Stimulated activated naive CD8-positive, alpha-beta T cell treated with anti-CD3 and anti-CD28 coated beads, Interleukin-15, Interleukin-2, amounts not matched to agents 100 ng/mL and 50 ng/mL, for 24 hours (primary cell): ENCODE results near the gene ZBTB24.

ENCODE experiments used
- H3K27ac Mint-ChIP-seq: one replicate; pipeline ENCODE4 v1.8.0; 2021; ENCODE audit warnings: mild to moderate bottlenecking, mixed read lengths
- H3K27me3 Mint-ChIP-seq: one replicate; pipeline ENCODE4 v1.8.0; 2021; ENCODE audit warnings: mixed read lengths
- H3K36me3 Mint-ChIP-seq: one replicate; pipeline ENCODE4 v1.8.0; 2021; ENCODE audit warnings: low read depth, mixed read lengths
- H3K4me1 Mint-ChIP-seq: one replicate; pipeline ENCODE4 v1.8.0; 2021; ENCODE audit warnings: low read depth, mixed read lengths
- H3K4me3 Mint-ChIP-seq: one replicate; pipeline ENCODE4 v1.8.0; 2021; ENCODE audit warnings: mild to moderate bottlenecking, mixed read lengths
- H3K9me3 Mint-ChIP-seq: one replicate; pipeline ENCODE4 v1.8.0; 2021; ENCODE audit warnings: mixed read lengths

The ZBTB24 gene

GRCh38 chr6:109484122-109484521 lies 1.1 kb upstream of the ZBTB24 start:
- Mint-ChIP-seq H3K4me1 (peaks cover 42% of the 10 kb centered on the region), H3K27me3 (no peaks in the 10 kb centered on the region), H3K27ac (no peak overlapping the region), H3K36me3 (peaks cover 27% of the 10 kb centered on the region), H3K4me3 (peak overlapping the region; percentile 76), H3K9me3 (no peaks in the 10 kb centered on the region)

GRCh38 chr6:109483735-109484057 lies 677 bp upstream of the ZBTB24 start:
- peak overlapping the region; percentile 76 for H3K4me3 Mint-ChIP-seq
- no peaks in the 10 kb centered on the region for H3K9me3 Mint-ChIP-seq
- H3K36me3 Mint-ChIP-seq = peaks cover 31% of the 10 kb centered on the region
- H3K4me1 Mint-ChIP-seq = peaks cover 46% of the 10 kb centered on the region
- H3K27me3 Mint-ChIP-seq = no peaks in the 10 kb centered on the region
- peak overlapping the region; percentile 9 for H3K27ac Mint-ChIP-seq

GRCh38 chr6:109480993-109481480 lies 2.0 kb downstream of the ZBTB24 start:
- no peaks in the 10 kb centered on the region for H3K27me3 Mint-ChIP-seq

DNA sequence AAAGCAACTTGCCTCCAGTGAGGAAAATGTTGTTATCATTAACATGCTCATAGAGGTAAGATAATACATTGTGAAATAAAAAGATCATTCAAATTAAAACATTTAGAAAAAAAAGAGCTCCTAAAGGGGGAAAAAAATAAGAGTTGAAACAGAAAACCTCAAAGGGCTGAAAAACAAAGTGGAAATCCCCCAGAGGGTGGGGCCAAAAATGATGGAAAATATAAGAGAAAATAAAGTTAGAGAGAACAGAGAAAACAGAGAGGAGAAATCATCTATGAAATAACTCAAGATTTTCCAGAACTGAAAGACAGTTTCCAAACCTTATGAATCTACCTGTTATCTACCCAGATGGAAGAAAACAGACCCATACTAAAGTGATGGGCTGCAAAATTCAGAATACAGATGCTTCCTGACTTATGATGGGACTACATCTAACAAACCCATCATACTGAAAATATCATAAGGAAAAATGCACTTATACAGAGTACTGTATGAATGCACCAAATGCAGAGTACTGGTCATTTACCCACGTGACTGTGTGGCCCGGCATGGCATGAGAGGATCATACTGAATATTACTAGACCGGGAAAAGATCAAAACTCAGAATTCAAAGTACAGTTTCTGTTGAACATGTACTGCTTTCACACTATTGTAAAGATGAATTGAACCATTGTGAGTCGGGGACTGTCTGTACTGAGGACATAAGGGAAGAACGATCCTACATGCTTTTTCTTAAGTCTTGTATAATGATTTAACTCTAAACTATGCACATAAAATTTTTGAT lies 4.0 kb downstream of the ZBTB24 start:
- no peaks in the 10 kb centered on the region for H3K9me3 Mint-ChIP-seq
- no peaks in the 10 kb centered on the region for H3K27me3 Mint-ChIP-seq
- H3K27ac Mint-ChIP-seq = peak overlapping the region; percentile 85
- H3K36me3 Mint-ChIP-seq = peaks cover 71% of the 10 kb centered on the region
- peak overlapping the region; percentile 99 for H3K4me3 Mint-ChIP-seq
- H3K4me1 Mint-ChIP-seq = peaks cover 78% of the 10 kb centered on the region

More at GRCh38 chr6:109480993-109481480, 2.0 kb downstream of the ZBTB24 start:
- peak overlapping the region; percentile 16 for H3K27ac Mint-ChIP-seq
- peaks cover 54% of the 10 kb centered on the region for H3K36me3 Mint-ChIP-seq
- H3K4me1 Mint-ChIP-seq = peaks cover 71% of the 10 kb centered on the region
- no peaks in the 10 kb centered on the region for H3K9me3 Mint-ChIP-seq
- peak overlapping the region; percentile 99 for H3K4me3 Mint-ChIP-seq

DNA sequence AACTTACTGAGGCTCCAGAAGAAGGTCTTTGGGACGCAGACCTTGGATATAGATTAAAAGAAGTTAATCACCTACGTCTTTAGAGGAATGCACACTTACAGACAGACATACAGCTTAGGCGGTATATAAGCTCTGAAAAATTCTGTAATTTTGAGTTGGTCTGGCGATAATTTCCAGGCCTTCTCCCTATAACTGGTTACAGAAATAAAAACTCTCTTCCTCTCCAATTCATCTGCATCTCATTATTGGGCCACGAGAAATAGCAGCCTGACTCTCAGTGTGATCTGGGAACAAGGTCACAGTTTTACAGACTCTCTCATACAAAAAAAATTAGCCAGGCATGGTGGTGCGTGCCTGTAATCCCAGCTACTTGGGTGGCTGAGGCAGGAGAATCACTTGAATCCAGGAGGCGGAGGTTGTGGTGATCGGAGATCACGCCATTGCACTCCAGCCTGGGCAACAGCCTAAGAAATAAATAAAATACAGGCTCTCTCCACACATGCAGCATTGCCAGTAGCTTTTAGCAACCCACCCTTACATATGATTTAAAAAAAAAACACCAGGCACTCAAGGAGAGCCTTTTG lies 4.7 kb downstream of the ZBTB24 start:
- H3K27me3 Mint-ChIP-seq = no peaks in the 10 kb centered on the region
- no peaks in the 10 kb centered on the region for H3K9me3 Mint-ChIP-seq
- peak overlapping the region; percentile 85 for H3K27ac Mint-ChIP-seq
- H3K4me3 Mint-ChIP-seq = peak overlapping the region; percentile 99
- H3K4me1 Mint-ChIP-seq = peaks cover 78% of the 10 kb centered on the region
- H3K36me3 Mint-ChIP-seq = peaks cover 78% of the 10 kb centered on the region

DNA sequence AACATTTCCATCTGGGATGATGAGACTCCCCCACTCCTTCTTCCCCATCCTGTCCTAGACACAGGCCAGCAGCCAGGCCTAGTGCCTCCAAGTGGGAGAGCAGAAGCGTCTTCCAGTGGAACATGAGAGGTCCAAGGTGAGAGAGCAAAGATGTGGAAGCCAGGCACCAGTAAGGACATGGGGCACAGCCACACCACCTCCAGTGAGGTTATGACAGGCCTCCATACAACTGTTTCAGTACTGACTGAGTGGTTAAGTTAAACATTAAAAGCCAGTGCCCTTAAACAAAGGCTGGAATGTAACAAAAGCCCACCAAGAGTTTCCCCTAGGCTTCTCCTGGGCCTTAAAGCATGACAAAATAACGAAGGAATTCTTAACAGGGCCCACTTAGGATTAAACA lies 5.3 kb downstream of the ZBTB24 start:
- peak overlapping the region; percentile 85 for H3K27ac Mint-ChIP-seq
- H3K4me1 Mint-ChIP-seq = peaks cover 84% of the 10 kb centered on the region
- peaks cover 84% of the 10 kb centered on the region for H3K36me3 Mint-ChIP-seq
- H3K9me3 Mint-ChIP-seq = no peaks in the 10 kb centered on the region
- peak overlapping the region; percentile 99 for H3K4me3 Mint-ChIP-seq
- H3K27me3 Mint-ChIP-seq = no peaks in the 10 kb centered on the region

GRCh38 chr6:109477184-109477583 lies 5.8 kb downstream of the ZBTB24 start:
- Mint-ChIP-seq H3K27me3 (no peaks in the 10 kb centered on the region), H3K4me1 (peaks cover 89% of the 10 kb centered on the region), H3K9me3 (no peaks in the 10 kb centered on the region), H3K27ac (peak overlapping the region; percentile 85), H3K4me3 (peak overlapping the region; percentile 99), H3K36me3 (peaks cover 89% of the 10 kb centered on the region)

DNA sequence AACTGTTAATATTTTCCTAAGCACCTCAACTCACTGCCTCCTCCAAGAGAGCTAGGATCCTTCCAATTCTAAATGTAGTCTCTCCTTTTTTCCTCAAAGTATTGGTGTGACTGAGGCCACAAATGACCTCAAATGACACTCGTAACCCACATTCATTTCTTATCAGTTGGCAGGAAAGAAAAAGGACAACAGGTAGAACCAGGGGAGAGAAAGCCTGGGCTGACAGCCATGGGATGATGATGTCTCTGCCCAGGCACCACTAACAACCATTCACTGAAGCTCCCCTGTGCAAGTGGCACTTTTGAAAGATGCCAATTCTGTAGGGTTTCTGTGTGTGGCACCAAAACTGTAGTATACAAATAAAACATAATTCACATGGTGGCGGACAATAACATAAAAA lies 7.4 kb downstream of the ZBTB24 start:
- Mint-ChIP-seq H3K4me3 (no peak overlapping the region), H3K27ac (peak overlapping the region; percentile 12), H3K9me3 (no peaks in the 10 kb centered on the region), H3K27me3 (no peaks in the 10 kb centered on the region), H3K4me1 (peaks cover 89% of the 10 kb centered on the region), H3K36me3 (peaks cover 90% of the 10 kb centered on the region)

DNA sequence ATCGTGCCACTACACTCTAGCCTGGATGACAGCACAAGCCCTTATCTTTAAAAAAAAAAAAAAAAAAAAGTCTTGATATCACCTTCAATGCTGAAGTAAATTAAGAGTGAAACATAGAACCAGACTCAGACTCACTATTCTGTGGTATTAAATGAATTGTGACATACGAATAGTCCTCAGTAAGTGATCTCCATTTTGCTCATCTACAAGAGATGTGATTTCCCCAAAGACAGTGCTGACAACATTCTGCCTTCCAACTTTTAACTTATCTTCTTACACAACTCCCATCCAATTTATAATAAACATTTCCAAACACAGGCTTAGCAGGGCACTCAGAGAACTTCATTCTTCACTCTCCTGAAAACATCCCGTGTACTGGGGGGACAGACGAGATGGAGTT lies 8.0 kb downstream of the ZBTB24 start:
- Mint-ChIP-seq H3K27me3 (no peaks in the 10 kb centered on the region), H3K9me3 (no peaks in the 10 kb centered on the region), H3K27ac (peak overlapping the region; percentile 27), H3K4me1 (peaks cover 90% of the 10 kb centered on the region), H3K4me3 (no peak overlapping the region), H3K36me3 (peaks cover 89% of the 10 kb centered on the region)

- Mint-ChIP-seq H3K9me3 (no peaks in the 10 kb centered on the region), H3K27me3 (no peaks in the 10 kb centered on the region), H3K36me3 (peaks cover 91% of the 10 kb centered on the region), H3K4me3 (peak overlapping the region; percentile 14), H3K4me1 (peaks cover 82% of the 10 kb centered on the region), H3K27ac (peak overlapping the region; percentile 75)
Observed at GRCh38 chr6:109473120-109473519, 9.9 kb downstream of the ZBTB24 start.

GRCh38 chr6:109472132-109472995 lies 10.7 kb downstream of the ZBTB24 start:
- Mint-ChIP-seq H3K9me3 (no peaks in the 10 kb centered on the region), H3K4me1 (peaks cover 78% of the 10 kb centered on the region), H3K27ac (peak overlapping the region; percentile 75), H3K27me3 (no peaks in the 10 kb centered on the region), H3K36me3 (peaks cover 91% of the 10 kb centered on the region), H3K4me3 (peak overlapping the region; percentile 14)

GRCh38 chr6:109471105-109471810 lies 11.8 kb downstream of the ZBTB24 start:
- H3K9me3 Mint-ChIP-seq = no peaks in the 10 kb centered on the region
- no peak overlapping the region for H3K4me3 Mint-ChIP-seq
- H3K36me3 Mint-ChIP-seq = peaks cover 94% of the 10 kb centered on the region
- H3K4me1 Mint-ChIP-seq = peaks cover 68% of the 10 kb centered on the region
- peak overlapping the region; percentile 75 for H3K27ac Mint-ChIP-seq
- no peaks in the 10 kb centered on the region for H3K27me3 Mint-ChIP-seq

DNA sequence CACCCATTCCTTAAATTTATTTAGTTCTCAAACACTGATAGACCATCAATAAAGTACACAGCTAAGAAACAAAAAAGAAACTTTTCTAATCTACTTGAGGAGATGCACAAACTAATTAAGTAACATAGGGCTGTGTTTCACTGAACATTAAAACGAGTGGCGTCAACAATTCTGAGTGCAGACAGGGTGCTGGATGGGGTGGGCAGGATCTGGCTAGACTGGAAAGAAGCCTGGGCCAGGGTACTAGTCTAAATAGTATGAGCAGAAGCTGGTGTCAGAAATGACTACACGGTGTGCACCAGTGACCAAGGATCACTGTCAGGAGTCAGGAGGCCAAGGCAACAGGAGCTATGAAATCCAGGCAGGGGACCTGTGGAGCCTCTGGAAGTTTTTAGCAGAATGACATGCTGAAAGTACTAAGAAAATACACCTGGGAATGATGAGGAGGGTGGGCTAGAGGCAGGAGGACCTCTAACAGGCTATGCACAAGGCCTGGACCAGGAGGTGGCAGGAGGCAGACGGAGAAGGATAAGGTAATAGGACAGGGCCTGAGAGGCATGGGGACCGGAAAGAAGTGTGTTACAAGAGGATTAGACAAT lies 13.3 kb downstream of the ZBTB24 start:
- Mint-ChIP-seq H3K27me3 (no peaks in the 10 kb centered on the region), H3K36me3 (peaks cover 94% of the 10 kb centered on the region), H3K4me1 (peaks cover 69% of the 10 kb centered on the region), H3K4me3 (no peak overlapping the region), H3K27ac (no peak overlapping the region), H3K9me3 (no peaks in the 10 kb centered on the region)

DNA sequence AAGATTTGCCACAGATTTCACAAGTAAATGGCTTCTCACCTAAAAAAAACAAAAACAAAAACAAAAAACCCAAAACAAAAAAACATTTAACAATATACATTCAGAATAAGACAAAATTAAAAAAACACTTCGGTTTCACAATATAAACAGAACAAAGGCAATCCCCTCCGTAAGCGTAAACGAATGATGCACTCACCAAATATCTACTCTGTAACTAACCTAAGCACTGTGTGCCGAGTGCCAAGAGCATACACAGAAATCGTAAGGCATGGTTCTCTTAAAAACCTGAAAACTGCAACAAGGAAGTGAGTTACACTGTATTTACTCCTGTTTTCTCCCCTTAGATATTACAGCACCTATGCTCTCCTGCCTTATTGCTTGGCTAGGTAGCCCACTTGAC lies 15.3 kb downstream of the ZBTB24 start:
- H3K27ac Mint-ChIP-seq = no peak overlapping the region
- no peak overlapping the region for H3K4me3 Mint-ChIP-seq
- H3K4me1 Mint-ChIP-seq = peaks cover 63% of the 10 kb centered on the region
- no peaks in the 10 kb centered on the region for H3K9me3 Mint-ChIP-seq
- peaks cover 96% of the 10 kb centered on the region for H3K36me3 Mint-ChIP-seq
- no peaks in the 10 kb centered on the region for H3K27me3 Mint-ChIP-seq
